Trophoblast cell (in vitro differentiated cells and primary cell): ENCODE data around the gene CXCL13.

Source experiments
- DNase-seq, 2 donors: peaks; one replicate each; pipeline ENCODE4 v3.0.0-alpha.2; 2016
- H2AFZ ChIP-seq: 2 replicates; pipeline ENCODE4 v1.6.1; 2013; ENCODE audit warnings: low read length, moderate library complexity, mild to moderate bottlenecking; ENCODE audit not compliant: insufficient read depth, poor library complexity
- H2AK5ac ChIP-seq: 2 replicates; pipeline ENCODE4 v1.6.1; 2013; ENCODE audit warnings: mild to moderate bottlenecking, low read length
- H2BK120ac ChIP-seq: 2 replicates; pipeline ENCODE4 v1.6.1; 2013; ENCODE audit warnings: low read length, mild to moderate bottlenecking, moderate library complexity; ENCODE audit not compliant: insufficient read depth, poor library complexity
- H2BK12ac ChIP-seq: 2 replicates; pipeline ENCODE4 v1.6.1; 2013; ENCODE audit warnings: mild to moderate bottlenecking, low read length, moderate library complexity
- H2BK5ac ChIP-seq: 2 replicates; pipeline ENCODE4 v1.6.1; 2013; ENCODE audit warnings: low read length, low read depth, moderate library complexity, mild to moderate bottlenecking; ENCODE audit not compliant: poor library complexity
- H3K14ac ChIP-seq: 2 replicates; pipeline ENCODE4 v1.6.1; 2013; ENCODE audit warnings: mild to moderate bottlenecking, low read length
- H3K18ac ChIP-seq: 2 replicates; pipeline ENCODE4 v1.6.1; 2013; ENCODE audit warnings: mild to moderate bottlenecking, low read length
- H3K23ac ChIP-seq: 2 replicates; pipeline ENCODE4 v1.6.1; 2013; ENCODE audit warnings: low read length
- H3K27ac ChIP-seq: 2 replicates; pipeline ENCODE4 v1.5.1; 2013; ENCODE audit warnings: low read depth, mild to moderate bottlenecking, inconsistent platforms, low read length, moderate library complexity
- H3K27me3 ChIP-seq: 2 replicates; pipeline ENCODE4 v1.6.1; 2013; ENCODE audit warnings: inconsistent platforms, mild to moderate bottlenecking, low read length, moderate library complexity; ENCODE audit not compliant: insufficient read depth
- H3K36me3 ChIP-seq, 2 experiments: 1 replicate in 1 of 2; 2 replicates in 1 of 2; pipeline ENCODE4 v1.6.1; 2013; ENCODE audit warnings: low read length in 2 of 2, mild to moderate bottlenecking in 2 of 2, moderate library complexity in 1 of 2; ENCODE audit not compliant: insufficient read depth in 2 of 2, control insufficient read depth in 1 of 2
- H3K4ac ChIP-seq: 2 replicates; pipeline ENCODE4 v1.6.1; 2013; ENCODE audit warnings: low read depth, mild to moderate bottlenecking, low read length, moderate library complexity
- H3K4me1 ChIP-seq, 2 experiments: 1 replicate in 1 of 2; 2 replicates in 1 of 2; pipeline ENCODE4 v1.6.1; 2013; ENCODE audit warnings: low read length in 2 of 2, mild to moderate bottlenecking in 2 of 2, moderate library complexity in 1 of 2; ENCODE audit not compliant: insufficient read depth in 2 of 2, control insufficient read depth in 1 of 2
- H3K4me2 ChIP-seq: 2 replicates; pipeline ENCODE4 v1.6.1; 2013; ENCODE audit warnings: inconsistent platforms, mild to moderate bottlenecking, low read length, moderate library complexity
- H3K4me3 ChIP-seq: 2 replicates; pipeline ENCODE4 v1.5.1; 2013; ENCODE audit warnings: mild to moderate bottlenecking, low read depth, low read length, inconsistent platforms
- H3K79me1 ChIP-seq: one replicate; pipeline ENCODE4 v1.6.1; 2013; ENCODE audit warnings: low read length
- H3K79me2 ChIP-seq: 2 replicates; pipeline ENCODE4 v1.6.1; 2013; ENCODE audit warnings: low read length, mild to moderate bottlenecking; ENCODE audit not compliant: control insufficient read depth, insufficient read depth, poor library complexity
- H3K9ac ChIP-seq: 2 replicates; pipeline ENCODE4 v1.6.1; 2013; ENCODE audit warnings: mild to moderate bottlenecking, low read length
- H3K9me3 ChIP-seq: 2 replicates; pipeline ENCODE4 v1.6.1; 2013; ENCODE audit warnings: low read depth, mild to moderate bottlenecking, control low read depth, inconsistent platforms, low read length; ENCODE audit not compliant: insufficient read depth
- H4K12ac ChIP-seq: 2 replicates; pipeline ENCODE4 v1.6.1; 2013; ENCODE audit warnings: low read depth, mild to moderate bottlenecking, low read length, moderate library complexity
- H4K8ac ChIP-seq: 2 replicates; pipeline ENCODE4 v1.6.1; 2013; ENCODE audit warnings: low read depth, mild to moderate bottlenecking, low read length, moderate library complexity
- H4K91ac ChIP-seq: one replicate; pipeline ENCODE4 v1.6.1; 2013; ENCODE audit warnings: low read depth, mild to moderate bottlenecking, low read length, moderate library complexity
- WGBS: extraction: QIAGEN DNeasy Blood & Tissue Kit; methylation state at CpG from one replicate; pipeline ENCODE4 v1.1.7; 2013; ENCODE audit warnings: missing lambda C conversion rate; ENCODE audit not compliant: insufficient read length, insufficient coverage; ENCODE audit errors: extremely low coverage; 5-methylcytosine and 5-hydroxymethylcytosine counted together

The CXCL13 gene

GRCh38 chr4:77631276-77631675 is 25.7 kb downstream of the CXCL13 start:
- Histone ChIP-seq H3K18ac (no peak overlapping the region), H3K9ac (no peak overlapping the region), H3K79me1 (no peaks in the 10 kb centered on the region), H3K4me3 (no peak overlapping the region), H3K9me3 (peaks cover 5% of the 10 kb centered on the region), H3K14ac (no peak overlapping the region), H4K8ac (no peak overlapping the region), H2AFZ (no peak overlapping the region), H3K79me2 (no peaks in the 10 kb centered on the region), H2BK5ac (no peak overlapping the region), H3K4me1 (no peaks in the 10 kb centered on the region), H3K4me2 (no peak overlapping the region), H3K23ac (no peak overlapping the region), H3K27me3 (no peaks in the 10 kb centered on the region), H4K91ac (no peak overlapping the region), H4K12ac (no peak overlapping the region), H2BK120ac (no peak overlapping the region), H3K27ac (no peak overlapping the region), H2BK12ac (no peak overlapping the region), H3K36me3 (no peaks in the 10 kb centered on the region), H3K4ac (no peak overlapping the region), H2AK5ac (no peak overlapping the region)
- no CpG with 5 or more reads among the region's 1 CpG for WGBS
- DNase-seq = no peak

DNA sequence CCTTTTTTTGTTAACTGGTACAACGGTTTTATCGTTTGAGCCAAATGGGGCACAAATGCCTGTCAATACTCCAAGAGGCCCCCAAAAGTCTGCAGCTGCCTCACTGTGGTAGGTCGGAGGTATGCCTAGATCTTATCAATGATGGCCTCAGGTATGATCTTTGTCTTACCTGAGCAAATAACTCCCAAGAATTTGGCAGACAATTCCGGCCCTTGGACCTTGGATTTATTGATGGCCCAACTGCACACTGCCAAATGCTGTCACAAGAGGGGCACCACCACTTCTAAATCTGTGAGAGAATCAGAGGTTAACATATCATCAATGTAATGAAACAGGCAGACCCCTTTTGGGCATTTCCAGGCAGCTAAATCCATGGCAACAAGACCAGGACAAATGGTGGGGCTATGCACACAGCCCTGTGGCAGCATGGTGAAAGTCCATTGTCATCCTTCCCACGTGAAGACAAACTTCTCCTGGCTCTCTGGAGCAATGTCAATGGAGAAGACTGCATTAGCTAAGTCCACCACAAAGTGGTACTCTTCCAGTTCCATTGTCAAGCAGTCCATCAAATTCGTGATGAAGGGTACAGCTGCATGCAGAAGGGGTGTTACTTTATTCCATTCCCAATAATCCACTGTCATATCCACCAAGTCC is 28.6 kb downstream of the CXCL13 start:
- no CpG with 5 or more reads among the region's 6 CpGs for WGBS
- H3K4me1 ChIP-seq = no peaks in the 10 kb centered on the region

DNA sequence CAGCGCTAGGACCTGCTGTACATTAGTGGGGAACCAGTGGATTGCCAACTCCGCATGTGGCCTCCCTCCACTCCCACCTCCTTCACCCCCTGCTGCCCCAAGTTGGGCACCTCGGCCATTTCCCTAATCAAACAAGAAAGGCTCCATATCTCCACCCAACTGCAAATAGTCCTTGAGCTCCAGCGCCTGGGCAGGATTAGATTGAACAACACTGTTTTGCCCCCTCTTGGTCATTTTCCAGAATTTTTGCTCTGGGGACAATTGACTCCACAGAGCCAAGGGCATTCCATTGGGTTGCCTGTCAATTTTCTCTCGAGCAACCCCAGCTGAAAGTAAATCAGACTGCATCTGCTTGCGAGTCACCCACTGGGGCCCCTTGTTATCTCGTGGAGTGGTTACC is 29.6 kb downstream of the CXCL13 start:
- Histone ChIP-seq H3K9ac (no peak overlapping the region), H3K27me3 (no peaks in the 10 kb centered on the region), H2BK5ac (no peak overlapping the region), H2AK5ac (no peak overlapping the region), H4K12ac (no peak overlapping the region), H2AFZ (no peak overlapping the region), H3K4me3 (no peak overlapping the region), H3K27ac (no peak overlapping the region), H3K14ac (no peak overlapping the region), H3K79me2 (no peaks in the 10 kb centered on the region), H3K4me2 (no peak overlapping the region), H3K23ac (no peak overlapping the region), H3K9me3 (peaks cover 10% of the 10 kb centered on the region), H2BK12ac (no peak overlapping the region), H3K79me1 (no peaks in the 10 kb centered on the region), H4K8ac (no peak overlapping the region), H2BK120ac (no peak overlapping the region), H3K4me1 (no peaks in the 10 kb centered on the region), H3K36me3 (no peaks in the 10 kb centered on the region), H3K4ac (no peak overlapping the region), H3K18ac (no peak overlapping the region), H4K91ac (no peak overlapping the region)
- no CpG with 5 or more reads among the region's 7 CpGs for WGBS
- DNase-seq = no peak

More for the DNA sequence above, 28.6 kb downstream of the CXCL13 start:
- H4K91ac ChIP-seq = no peak overlapping the region
- no peak overlapping the region for H3K4ac ChIP-seq
- H3K23ac ChIP-seq = no peak overlapping the region
- H3K9ac ChIP-seq = no peak overlapping the region
- no peak overlapping the region for H3K18ac ChIP-seq
- no peak overlapping the region for H3K14ac ChIP-seq
- no peak overlapping the region for H3K4me2 ChIP-seq
- H4K12ac ChIP-seq = no peak overlapping the region
- no peaks in the 10 kb centered on the region for H3K27me3 ChIP-seq
- no peak overlapping the region for H3K27ac ChIP-seq
- no peak overlapping the region for H2BK12ac ChIP-seq
- no peak for DNase-seq
- no peak overlapping the region for H2AFZ ChIP-seq
- peaks cover 10% of the 10 kb centered on the region for H3K9me3 ChIP-seq
- H2AK5ac ChIP-seq = no peak overlapping the region
- H3K79me1 ChIP-seq = no peaks in the 10 kb centered on the region
- no peaks in the 10 kb centered on the region for H3K79me2 ChIP-seq
- H2BK5ac ChIP-seq = no peak overlapping the region
- no peak overlapping the region for H4K8ac ChIP-seq
- no peaks in the 10 kb centered on the region for H3K36me3 ChIP-seq
- H2BK120ac ChIP-seq = no peak overlapping the region
- no peak overlapping the region for H3K4me3 ChIP-seq

DNA sequence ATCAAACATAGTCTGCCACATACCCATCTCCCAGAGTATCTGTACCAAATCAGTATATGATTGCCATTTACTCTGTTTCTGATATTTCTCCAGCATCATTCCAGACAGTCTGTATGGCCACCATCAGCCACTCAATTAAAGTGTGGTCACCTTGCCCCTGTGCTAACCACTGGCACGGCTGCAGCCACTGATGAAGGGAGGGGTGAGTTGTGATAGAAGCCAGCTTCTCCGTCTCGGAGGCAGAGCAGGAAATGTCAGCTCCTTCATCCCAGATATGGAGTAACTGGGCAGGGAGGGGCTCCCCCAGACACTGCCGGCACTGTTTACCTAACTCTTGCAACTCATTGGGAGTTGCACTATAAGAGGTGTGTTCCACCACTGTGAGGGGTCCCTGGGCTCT is 30.3 kb downstream of the CXCL13 start:
- Histone ChIP-seq H3K79me2 (no peaks in the 10 kb centered on the region), H4K12ac (no peak overlapping the region), H3K4me2 (no peak overlapping the region), H2AK5ac (no peak overlapping the region), H3K4me3 (no peak overlapping the region), H3K14ac (no peak overlapping the region), H4K8ac (no peak overlapping the region), H3K23ac (no peak overlapping the region), H3K27ac (no peak overlapping the region), H2BK12ac (no peak overlapping the region), H4K91ac (no peak overlapping the region), H3K9ac (no peak overlapping the region), H2BK5ac (no peak overlapping the region), H3K9me3 (peaks cover 10% of the 10 kb centered on the region), H3K18ac (no peak overlapping the region), H3K27me3 (no peaks in the 10 kb centered on the region), H2BK120ac (no peak overlapping the region), H3K4me1 (no peaks in the 10 kb centered on the region), H3K36me3 (no peaks in the 10 kb centered on the region), H2AFZ (no peak overlapping the region), H3K79me1 (no peaks in the 10 kb centered on the region), H3K4ac (no peak overlapping the region)
- no CpG with 5 or more reads among the region's 4 CpGs for WGBS
- no peak for DNase-seq
